ENCODE results near the gene SLCO2A1. TPM values are rescaled to one million over a fixed set of nuclear protein-coding genes. Genes with fewer than 3 reads are reported as not detected.

The SLCO2A1 gene
- total RNA-seq, 1 donor from 2014 or later: not detected

DNA sequence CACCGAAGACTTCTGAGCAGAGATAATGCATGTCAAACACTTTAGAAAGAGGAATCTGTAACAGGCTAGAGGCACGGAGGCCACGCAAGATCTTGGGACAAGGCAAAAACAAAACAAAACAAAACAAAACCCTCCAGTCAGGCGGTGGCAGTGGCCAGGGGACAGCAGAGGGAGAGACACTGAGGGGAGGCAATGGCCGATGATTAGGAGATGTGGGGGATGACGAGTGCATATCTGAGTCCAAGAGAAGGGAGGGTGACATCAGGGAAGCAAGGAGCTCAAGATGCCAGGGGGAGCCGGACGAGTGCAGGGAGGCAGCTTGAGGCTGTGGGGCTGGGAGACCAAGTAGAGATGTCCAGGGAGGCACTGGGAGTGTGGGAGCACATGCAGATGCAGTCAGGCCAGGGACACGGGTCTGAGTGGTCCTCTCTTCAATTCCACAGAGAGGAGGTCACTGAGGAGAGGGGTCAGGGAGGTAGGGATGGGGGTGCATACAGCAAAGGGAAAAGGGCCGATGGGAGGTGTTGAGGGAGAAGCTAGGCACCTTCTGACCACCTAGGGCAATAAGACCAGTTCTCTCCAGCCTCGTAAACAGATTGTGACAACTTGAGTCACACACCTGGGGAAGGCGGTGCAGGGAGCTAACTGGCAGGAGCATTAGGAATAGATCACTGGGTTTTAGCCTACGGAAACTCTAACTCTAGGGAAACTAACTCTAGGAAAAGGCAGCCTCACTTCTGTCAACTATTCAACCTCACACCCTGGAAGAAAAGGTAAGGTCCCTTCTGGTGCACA lies 29.6 kb downstream of the SLCO2A1 start:
- H3K4me3 ChIP-seq (ENCODE audit: low read depth, low read length): no peak overlapping the region
- TF ChIP-seq, protein P1, sequence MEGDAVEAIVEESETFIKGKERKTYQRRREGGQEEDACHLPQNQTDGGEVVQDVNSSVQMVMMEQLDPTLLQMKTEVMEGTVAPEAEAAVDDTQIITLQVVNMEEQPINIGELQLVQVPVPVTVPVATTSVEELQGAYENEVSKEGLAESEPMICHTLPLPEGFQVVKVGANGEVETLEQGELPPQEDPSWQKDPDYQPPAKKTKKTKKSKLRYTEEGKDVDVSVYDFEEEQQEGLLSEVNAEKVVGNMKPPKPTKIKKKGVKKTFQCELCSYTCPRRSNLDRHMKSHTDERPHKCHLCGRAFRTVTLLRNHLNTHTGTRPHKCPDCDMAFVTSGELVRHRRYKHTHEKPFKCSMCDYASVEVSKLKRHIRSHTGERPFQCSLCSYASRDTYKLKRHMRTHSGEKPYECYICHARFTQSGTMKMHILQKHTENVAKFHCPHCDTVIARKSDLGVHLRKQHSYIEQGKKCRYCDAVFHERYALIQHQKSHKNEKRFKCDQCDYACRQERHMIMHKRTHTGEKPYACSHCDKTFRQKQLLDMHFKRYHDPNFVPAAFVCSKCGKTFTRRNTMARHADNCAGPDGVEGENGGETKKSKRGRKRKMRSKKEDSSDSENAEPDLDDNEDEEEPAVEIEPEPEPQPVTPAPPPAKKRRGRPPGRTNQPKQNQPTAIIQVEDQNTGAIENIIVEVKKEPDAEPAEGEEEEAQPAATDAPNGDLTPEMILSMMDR (IDR thresholded peaks at IDR 0.05; ENCODE audit: insufficient read depth, low read length, severe bottlenecking): no peak
- FAIRE-seq (no peak), DNase-seq (ENCODE audit: low read depth) (no peak)
- peaks cover 17% of the 10 kb centered on the region for H3K27me3 ChIP-seq (ENCODE audit: control insufficient read depth, insufficient read depth, low read length)
- H3K36me3 ChIP-seq (ENCODE audit: control insufficient read depth, insufficient read depth, low read length): no peaks in the 10 kb centered on the region

DNA sequence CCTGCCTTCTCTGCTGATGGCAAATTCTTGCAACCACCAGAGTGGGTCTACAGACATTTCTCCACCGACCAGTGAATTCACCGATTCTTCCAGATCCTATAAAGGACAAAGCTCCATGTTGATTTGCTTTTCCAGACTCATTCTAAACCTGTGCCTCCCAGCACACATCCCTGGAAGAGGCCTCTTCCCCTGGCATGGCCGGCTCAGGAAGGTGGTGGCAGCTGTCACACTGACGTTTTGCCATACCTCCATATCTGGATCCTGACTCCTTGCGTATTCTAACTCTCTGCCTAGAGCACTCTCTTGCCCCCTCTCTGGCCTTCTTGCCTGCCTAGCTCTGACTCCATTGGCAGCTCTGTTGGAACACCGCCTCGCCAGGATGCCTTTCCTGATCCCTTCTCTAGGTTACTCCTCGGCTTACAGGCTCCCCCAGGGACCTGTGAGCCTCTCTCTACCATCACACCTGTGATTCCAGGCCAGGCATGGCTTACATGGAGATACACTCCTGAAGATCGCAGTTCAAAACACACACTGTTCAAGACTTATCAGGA lies 31.0 kb downstream of the SLCO2A1 start:
- Histone ChIP-seq H3K27me3 (ENCODE audit: control insufficient read depth, insufficient read depth, low read length) (peaks cover 17% of the 10 kb centered on the region), H3K4me3 (ENCODE audit: low read depth, low read length) (no peak overlapping the region), H3K36me3 (ENCODE audit: control insufficient read depth, insufficient read depth, low read length) (no peaks in the 10 kb centered on the region)
- FAIRE-seq (no peak), DNase-seq (ENCODE audit: low read depth) (no peak)
- TF ChIP-seq, protein P1 (IDR thresholded peaks at IDR 0.05; ENCODE audit: insufficient read depth, low read length, severe bottlenecking): no peak

DNA sequence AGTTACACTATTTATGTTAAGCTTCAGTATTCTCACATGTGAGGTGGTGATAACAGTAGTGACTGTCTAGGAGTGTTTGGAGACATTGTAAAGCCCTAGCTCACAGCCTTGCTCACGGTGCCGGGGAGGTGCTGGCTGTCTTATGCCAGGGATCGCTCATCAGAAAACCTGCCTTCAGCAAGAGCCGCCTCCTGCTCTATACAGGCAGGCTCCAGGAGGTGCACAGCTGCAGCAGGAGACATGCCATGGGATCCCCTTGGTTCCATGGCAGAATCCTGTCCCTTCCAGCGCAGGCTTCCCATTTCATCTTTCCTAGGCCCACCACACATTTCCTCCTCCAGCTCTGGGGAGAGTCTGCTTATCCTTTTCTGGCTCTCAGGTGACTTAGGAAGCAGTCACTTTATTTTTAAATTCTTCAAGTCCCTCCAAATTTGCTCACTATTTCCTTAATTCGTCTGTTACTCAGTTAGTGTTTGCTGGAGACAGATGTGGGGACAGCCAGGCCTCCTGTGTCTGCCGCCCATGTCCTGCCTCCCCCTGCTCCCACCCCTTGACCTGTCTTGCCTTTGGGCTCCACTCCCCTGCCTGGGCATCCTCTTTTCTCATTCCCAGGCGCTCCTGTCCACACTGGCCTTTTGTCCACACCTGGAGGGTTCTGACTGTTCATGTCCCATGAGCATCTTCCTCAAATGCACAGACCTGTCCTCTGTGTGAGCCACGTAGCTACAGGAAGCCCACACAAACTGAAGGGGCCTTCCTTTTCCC lies 31.7 kb downstream of the SLCO2A1 start:
- Histone ChIP-seq H3K36me3 (ENCODE audit: control insufficient read depth, insufficient read depth, low read length) (no peaks in the 10 kb centered on the region), H3K4me3 (ENCODE audit: low read depth, low read length) (no peak overlapping the region), H3K27me3 (ENCODE audit: control insufficient read depth, insufficient read depth, low read length) (peaks cover 18% of the 10 kb centered on the region)
- no peak for DNase-seq (ENCODE audit: low read depth)
- no peak for FAIRE-seq
- TF ChIP-seq, protein P1 (IDR thresholded peaks at IDR 0.05; ENCODE audit: insufficient read depth, low read length, severe bottlenecking): no peak

DNA sequence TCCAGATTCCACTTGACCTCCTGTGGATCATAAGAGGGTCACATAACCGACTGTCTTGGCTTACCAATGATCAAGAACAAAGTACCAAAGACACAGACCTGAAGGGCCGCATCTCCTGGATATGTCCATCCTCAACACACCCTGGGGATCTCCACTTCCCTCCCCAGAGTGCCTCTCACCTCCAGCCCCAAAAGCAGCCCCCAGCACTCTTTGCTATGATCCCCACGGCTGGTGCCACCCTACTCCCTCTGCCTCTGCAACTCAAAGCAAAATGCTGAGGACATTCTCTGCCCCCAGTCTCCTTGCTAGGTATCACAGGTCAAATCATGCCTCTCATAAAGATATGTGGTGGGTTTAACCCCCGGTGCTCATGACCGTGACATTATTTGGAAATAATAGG lies 32.7 kb downstream of the SLCO2A1 start:
- FAIRE-seq (no peak), DNase-seq (ENCODE audit: low read depth) (no peak)
- Histone ChIP-seq H3K4me3 (ENCODE audit: low read depth, low read length) (no peak overlapping the region), H3K27me3 (ENCODE audit: control insufficient read depth, insufficient read depth, low read length) (peaks cover 20% of the 10 kb centered on the region), H3K36me3 (ENCODE audit: control insufficient read depth, insufficient read depth, low read length) (no peaks in the 10 kb centered on the region)
- TF ChIP-seq, protein P1 (IDR thresholded peaks at IDR 0.05; ENCODE audit: insufficient read depth, low read length, severe bottlenecking): no peak

DNA sequence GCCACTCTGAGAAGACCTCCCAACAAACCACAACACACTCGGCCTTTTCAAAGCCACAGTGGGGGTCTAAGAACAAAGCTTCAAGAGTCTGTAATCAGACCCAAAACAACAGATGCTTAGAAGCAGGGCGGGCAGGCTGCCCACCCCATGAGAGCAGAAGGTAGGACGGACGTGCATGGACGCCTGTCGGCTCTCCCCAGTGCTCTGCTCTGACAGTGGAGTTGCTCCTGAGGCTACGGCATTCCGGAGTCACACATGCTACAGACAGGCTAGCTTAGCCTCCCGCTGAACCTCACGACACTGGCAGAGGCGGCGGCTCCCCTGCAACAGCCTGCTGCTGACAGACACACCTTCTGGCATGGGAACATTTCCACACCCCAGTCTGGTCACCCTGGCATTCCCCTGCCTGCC lies 33.5 kb downstream of the SLCO2A1 start:
- Histone ChIP-seq H3K4me3 (ENCODE audit: low read depth, low read length) (no peak overlapping the region), H3K36me3 (ENCODE audit: control insufficient read depth, insufficient read depth, low read length) (no peaks in the 10 kb centered on the region), H3K27me3 (ENCODE audit: control insufficient read depth, insufficient read depth, low read length) (peaks cover 19% of the 10 kb centered on the region)
- TF ChIP-seq, protein P1 (IDR thresholded peaks at IDR 0.05; ENCODE audit: insufficient read depth, low read length, severe bottlenecking): no peak
- FAIRE-seq: peak; percentile 23
- no peak for DNase-seq (ENCODE audit: low read depth)
